H1 (cell line): ENCODE results near the gene PTGES. TPM values are rescaled to one million over a fixed set of nuclear protein-coding genes. Genes with fewer than 3 reads are reported as not detected.

Experiments
- CTCF ChIA-PET: fragments of 300-600 bp; sonication (Branson Sonifier 250); formaldehyde crosslinking; loops from one replicate; lab custom pipeline; 2021; ENCODE audit not compliant: partially characterized antibody; lab: Charles Lee
- POLR2A ChIA-PET: fragments of 300-600 bp; sonication (Branson Sonifier 250); formaldehyde crosslinking; loops from one replicate; lab custom pipeline; 2021; ENCODE audit warnings: inconsistent platforms; ENCODE audit not compliant: partially characterized antibody; lab: Charles Lee
- DNase-seq, 2 experiments: peaks; one replicate each; pipeline versions ENCODE4 v3.0.0 to v3.0.0-alpha.2; 2010 to 2022; ENCODE audit warnings: low spot score in 2 of 2, low read depth in 1 of 2, mixed read lengths in 1 of 2
- FAIRE-seq: peaks from 2 replicates; lab custom pipeline; 2011; peaks lifted over from hg19 to GRCh38; lab: Jason Lieb, UNC
- H2AFZ ChIP-seq: 2 replicates; pipeline ENCODE4 v1.8.1; 2012; ENCODE audit warnings: low read length, inconsistent platforms
- H2AK5ac ChIP-seq: 2 replicates; pipeline ENCODE4 v1.6.1; 2013; ENCODE audit warnings: low read depth, low read length
- H2BK120ac ChIP-seq: replicated peaks from 2 replicates; pipeline ENCODE3; 2013; ENCODE audit warnings: low read depth, low read length, inconsistent platforms
- H2BK12ac ChIP-seq: 2 replicates; pipeline ENCODE4 v1.6.1; 2013; ENCODE audit warnings: low read depth, low read length
- H2BK15ac ChIP-seq: 2 replicates; pipeline ENCODE4 v1.6.1; 2013; ENCODE audit warnings: low read length
- H2BK20ac ChIP-seq: 2 replicates; pipeline ENCODE4 v1.6.1; 2013; ENCODE audit warnings: low read length
- H2BK5ac ChIP-seq: 2 replicates; pipeline ENCODE4 v1.6.1; 2013; ENCODE audit warnings: low read depth, low read length
- H3K14ac ChIP-seq: 2 replicates; pipeline ENCODE4 v1.6.1; 2013; ENCODE audit warnings: inconsistent platforms; ENCODE audit not compliant: insufficient read length
- H3K18ac ChIP-seq: 2 replicates; pipeline ENCODE4 v1.6.1; 2013; ENCODE audit warnings: low read length; ENCODE audit errors: extremely low read depth
- H3K23ac ChIP-seq: 2 replicates; pipeline ENCODE4 v1.6.1; 2013; ENCODE audit warnings: inconsistent platforms; ENCODE audit not compliant: insufficient read length
- H3K23me2 ChIP-seq: 2 replicates; pipeline ENCODE4 v1.6.1; 2013; ENCODE audit warnings: low read depth, low read length
- H3K27ac ChIP-seq: 2 replicates; pipeline ENCODE4 v1.6.1; 2011; ENCODE audit warnings: low read depth, low read length, inconsistent platforms
- H3K27me3 ChIP-seq, 4 experiments: replicated peaks in 1 of 4; 1 replicate in 1 of 4; 2 replicates in 3 of 4; pipeline versions ENCODE4 v1.6.1 to v1.8.1; 2011 to 2013; ENCODE audit warnings: low read length in 3 of 4, mild to moderate bottlenecking in 3 of 4, inconsistent platforms in 2 of 4, mixed read lengths in 2 of 4, moderate library complexity in 1 of 4; ENCODE audit not compliant: control insufficient read depth in 3 of 4, insufficient read depth in 3 of 4; ENCODE audit errors: extremely low read depth in 1 of 4
- H3K36me3 ChIP-seq, 4 experiments: 2 replicates each; pipeline versions ENCODE4 v1.6.1 to v1.8.1; 2011 to 2013; ENCODE audit warnings: mild to moderate bottlenecking in 4 of 4, low read length in 3 of 4, moderate library complexity in 2 of 4, control low read depth in 1 of 4, inconsistent platforms in 1 of 4; ENCODE audit not compliant: insufficient read depth in 4 of 4, control insufficient read depth in 2 of 4
- H3K4ac ChIP-seq: replicated peaks from 2 replicates; pipeline ENCODE3; 2013; ENCODE audit warnings: low read length, low read depth, mixed read lengths, inconsistent platforms; ENCODE audit not compliant: insufficient read length
- H3K4me1 ChIP-seq, 4 experiments: replicated peaks in 1 of 4; 1 replicate in 1 of 4; 2 replicates in 3 of 4; pipeline versions ENCODE4 v1.6.1 to v1.8.1; 2011 to 2013; ENCODE audit warnings: low read length in 3 of 4, inconsistent platforms in 2 of 4, mixed read lengths in 1 of 4; ENCODE audit not compliant: insufficient read depth in 4 of 4, control insufficient read depth in 3 of 4
- H3K4me2 ChIP-seq, 2 experiments: 2 replicates each; pipeline versions ENCODE4 v1.6.1 to v1.8.1; 2011 to 2013; ENCODE audit warnings: low read depth in 2 of 2, low read length in 2 of 2, control low read depth in 1 of 2, inconsistent platforms in 1 of 2, mild to moderate bottlenecking in 1 of 2; ENCODE audit not compliant: insufficient read depth in 1 of 2
- H3K4me3 ChIP-seq, 4 experiments: fragments of 200-600, 300-600 bp in 1 of 4; sonication (generic), shearing (Covaris generic), sonication (Bioruptor Twin) in 1 of 4; 2 replicates each; pipeline versions ENCODE4 v1.5.1 to v1.8.1; 2011 to 2016; ENCODE audit warnings: low read length in 4 of 4, low read depth in 3 of 4, control low read depth in 2 of 4, inconsistent platforms in 2 of 4, mild to moderate bottlenecking in 2 of 4, mixed read lengths in 1 of 4, moderate library complexity in 1 of 4; ENCODE audit not compliant: insufficient read depth in 2 of 4; ENCODE audit errors: extremely low read depth in 1 of 4
- H3K56ac ChIP-seq: replicated peaks from 2 replicates; pipeline ENCODE3; 2013; ENCODE audit warnings: low read depth, mild to moderate bottlenecking, mixed read lengths, low read length, inconsistent platforms; ENCODE audit not compliant: insufficient read length
- H3K79me1 ChIP-seq: 2 replicates; pipeline ENCODE4 v1.6.1; 2013; ENCODE audit warnings: low read depth, low read length, control low read depth
- H3K79me2 ChIP-seq, 2 experiments: 2 replicates each; pipeline versions ENCODE4 v1.6.1 to v1.8.1; 2012 to 2013; ENCODE audit warnings: low read length in 2 of 2, mild to moderate bottlenecking in 2 of 2, inconsistent platforms in 1 of 2; ENCODE audit not compliant: insufficient read depth in 2 of 2, control insufficient read depth in 1 of 2
- H3K9ac ChIP-seq, 4 experiments: replicated peaks in 1 of 4; 1 replicate in 1 of 4; 2 replicates in 3 of 4; pipeline versions ENCODE4 v1.6.1 to v1.8.1; 2011 to 2013; ENCODE audit warnings: low read depth in 3 of 4, low read length in 3 of 4, control low read depth in 2 of 4, mild to moderate bottlenecking in 2 of 4, moderate library complexity in 2 of 4, inconsistent platforms in 1 of 4; ENCODE audit errors: extremely low read depth in 1 of 4
- H3K9me3 ChIP-seq, 2 experiments: 2 replicates each; pipeline versions ENCODE4 v1.6.1 to v1.8.1; 2012 to 2013; ENCODE audit warnings: mild to moderate bottlenecking in 2 of 2, moderate library complexity in 2 of 2, control low read depth in 1 of 2, inconsistent platforms in 1 of 2, low read depth in 1 of 2, low read length in 1 of 2, mixed read lengths in 1 of 2; ENCODE audit not compliant: insufficient read depth in 2 of 2
- H4K20me1 ChIP-seq, 2 experiments: replicated peaks in 1 of 2; 2 replicates each; pipeline versions ENCODE3 to v1.8.1; 2011 to 2013; ENCODE audit warnings: inconsistent platforms in 2 of 2, low read length in 2 of 2, mild to moderate bottlenecking in 1 of 2; ENCODE audit not compliant: insufficient read depth in 2 of 2, control insufficient read depth in 1 of 2
- H4K5ac ChIP-seq: 2 replicates; pipeline ENCODE4 v1.6.1; 2013; ENCODE audit warnings: low read length, low read depth, mixed read lengths, inconsistent platforms; ENCODE audit not compliant: insufficient read length
- H4K8ac ChIP-seq: 2 replicates; pipeline ENCODE4 v1.8.0; 2013; ENCODE audit warnings: mild to moderate bottlenecking, moderate library complexity, low read length, inconsistent platforms; ENCODE audit not compliant: insufficient read depth; ENCODE audit errors: extremely low read depth
- H4K91ac ChIP-seq: replicated peaks from 2 replicates; pipeline ENCODE3; 2013; ENCODE audit warnings: low read length, mixed read lengths, inconsistent platforms; ENCODE audit not compliant: insufficient read length
- BACH1 ChIP-seq: IDR thresholded peaks from 2 replicates; pipeline ENCODE4 v1.6.1; 2012; ENCODE audit warnings: low read length, improper control_type of control experiment
- CTBP2 ChIP-seq: IDR thresholded peaks from 2 replicates; pipeline ENCODE4 v1.7.0; 2011; ENCODE audit warnings: borderline replicate concordance, mild to moderate bottlenecking, moderate library complexity, mixed read lengths, low read length; ENCODE audit not compliant: insufficient read depth, insufficient read length
- POU5F1 ChIP-seq: IDR thresholded peaks from 2 replicates; pipeline ENCODE4 v1.6.1; 2011; ENCODE audit warnings: low read depth, mild to moderate bottlenecking, low read length, moderate library complexity
- USF2 ChIP-seq: IDR thresholded peaks from 2 replicates; pipeline ENCODE4 v1.6.1; 2011; ENCODE audit warnings: low read length, improper control_type of control experiment
- WGBS, 2 experiments: shearing (Covaris generic) in 1 of 2; methylation state at CpG; one replicate each; pipeline versions ENCODE4 v1.1.6 to v1.1.7; 2013 to 2015; ENCODE audit warnings: low lambda C conversion rate in 2 of 2, mixed read lengths in 2 of 2, inconsistent platforms in 1 of 2, low coverage in 1 of 2, missing lambda C conversion rate in 1 of 2; ENCODE audit not compliant: insufficient replicate concordance in 2 of 2, insufficient coverage in 1 of 2, insufficient read length in 1 of 2; ENCODE audit errors: extremely low coverage in 1 of 2, missing lambda C conversion rate in 1 of 2; 5-methylcytosine and 5-hydroxymethylcytosine counted together
- polyA plus RNA-seq, 7 experiments: library from polyadenylated mRNA; depleted of rRNA in 3 of 7; stranded (reverse) in 5 of 7; unstranded in 2 of 7; fragments of >200 nt in 5 of 7; fragments of 200-250 nt in 2 of 7; gene quantifications; 1 replicate in 5 of 7; 2 replicates in 1 of 7; 4 replicates in 1 of 7; pipeline versions ENCODE4 v1.2.1 to v1.2.3, GENCODE V29; 2011 to 2013; ENCODE audit warnings: missing spikeins in 2 of 7, mixed read lengths in 2 of 7
- total RNA-seq: library from RNA; stranded (reverse); fragmentation: NEBNext Ultra II Directional; extraction: Animal tissue kit (Norgen Biotek cat#: 25700); gene quantifications from 2 replicates; pipeline ENCODE4 v1.2.1, GENCODE V29; 2021

Gene PTGES
- total and polyA plus RNA-seq, 2 of the 8 experiments (the other 6 are each of a cell fraction or from before 2014, with no cell fraction given), result 3.2 to 5.1 TPM

- no peaks in the 10 kb centered on the region for H3K9me3 ChIP-seq
- peaks cover 0 to 4% (median 0%) of the 10 kb centered on the region in 4 experiments; a peak in 1 of 7 replicates for H3K27me3 ChIP-seq
- H3K27ac ChIP-seq, result no peak overlapping the region
- H4K20me1 ChIP-seq, result peaks cover 0 to 2% of the 10 kb centered on the region in 2 experiments
- no peak overlapping the region for H4K5ac ChIP-seq
- H2BK5ac ChIP-seq, result no peak overlapping the region
- no peaks in the 10 kb centered on the region for H3K79me1 ChIP-seq
- no peak overlapping the region for H2BK20ac ChIP-seq
- no peaks in the 10 kb centered on the region for H3K79me2 ChIP-seq
- H3K9ac ChIP-seq, result no peak overlapping the region
- no peak overlapping the region for H2BK12ac ChIP-seq
- H3K23me2 ChIP-seq, result no peaks in the 10 kb centered on the region
- H3K18ac ChIP-seq, result no peak overlapping the region
- no peak overlapping the region for H2BK120ac ChIP-seq
- H4K8ac ChIP-seq, result no peak overlapping the region
- H3K36me3 ChIP-seq, result no peaks in the 10 kb centered on the region
- H3K4me1 ChIP-seq, result peaks cover 0 to 11% (median 0%) of the 10 kb centered on the region in 4 experiments; a peak in 2 of 7 replicates
- H2AFZ ChIP-seq, result no peak overlapping the region
- CTCF ChIA-PET, result interaction anchor here (0.7 to 1.4 kb wide), 6 partner anchors 8 to 127 kb away, joined by 3 to 5 read pairs (median 3); no protein-coding TSS in a partner anchor
- no peak overlapping the region for H2BK15ac ChIP-seq
- 94% methylated on average over 5 of the region's 5 CpGs; no CpG with 5 or more reads in 1 of the 2 experiments for WGBS, 2 experiments
- H3K56ac ChIP-seq, result no peak overlapping the region
- FAIRE-seq, result no peak
- H3K23ac ChIP-seq, result no peak overlapping the region
- no peak for TF ChIP-seq CTBP2
- no peak for TF ChIP-seq USF2
- TF ChIP-seq BACH1, result no peak
- no peak for TF ChIP-seq POU5F1
- TF ChIP-seq, all 59 proteins: peak for 0
- no peak overlapping the region for H3K4ac ChIP-seq
- H2AK5ac ChIP-seq, result no peak overlapping the region
- POLR2A ChIA-PET, result interaction anchor here (0.6 to 1.1 kb wide), 4 partner anchors 11 to 283 kb away, joined by 3 read pairs; no protein-coding TSS in a partner anchor
- H3K4me2 ChIP-seq, result no peak overlapping the region
- H3K4me3 ChIP-seq, result no peak overlapping the region
- no peak overlapping the region for H3K14ac ChIP-seq
- no peak overlapping the region for H4K91ac ChIP-seq
- DNase-seq, result no peak
Observed at GRCh38 chr9:129716091-129716490, 36.8 kb downstream of the PTGES start.
